Stimulated activated CD4-positive, alpha-beta T cell treated with anti-CD3 and anti-CD28 coated beads, TNF-alpha, amount 100 ng/mL, for 4 hours (primary cell): Measurements from ENCODE around the gene SLC35F1.

Experiments
- DNase-seq, 3 experiments: peaks; one replicate each; pipeline ENCODE4 v3.0.0-alpha.2; 2020; ENCODE audit warnings: low read depth in 3 of 3

The SLC35F1 gene

GRCh38 chr6:118197539-118197938 is 290.5 kb downstream of the SLC35F1 start:
- DNase-seq: no peak

- no peak for DNase-seq
Observed at GRCh38 chr6:118198746-118199145, 291.7 kb downstream of the SLC35F1 start.

DNA sequence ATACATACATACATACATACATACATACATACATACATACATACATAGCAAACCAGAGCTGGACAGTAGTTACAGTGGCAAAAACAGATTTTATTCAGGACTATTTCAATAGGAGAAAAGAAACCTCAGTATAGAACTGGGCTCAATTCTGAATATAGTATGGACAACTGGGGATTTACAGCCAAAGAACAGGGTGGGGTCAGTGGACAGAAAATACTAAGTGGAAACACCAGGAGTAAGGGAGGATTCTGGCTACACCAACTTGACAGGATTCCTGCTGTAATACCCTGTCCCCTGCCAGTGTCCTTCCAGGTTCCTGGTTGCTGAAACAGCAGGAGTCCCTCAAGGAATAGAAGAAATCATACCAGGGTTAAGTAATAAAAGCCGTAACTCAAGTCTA is 293.1 kb downstream of the SLC35F1 start:
- no peak for DNase-seq

- no peak for DNase-seq
Observed at GRCh38 chr6:118202517-118202916, 295.5 kb downstream of the SLC35F1 start.

DNA sequence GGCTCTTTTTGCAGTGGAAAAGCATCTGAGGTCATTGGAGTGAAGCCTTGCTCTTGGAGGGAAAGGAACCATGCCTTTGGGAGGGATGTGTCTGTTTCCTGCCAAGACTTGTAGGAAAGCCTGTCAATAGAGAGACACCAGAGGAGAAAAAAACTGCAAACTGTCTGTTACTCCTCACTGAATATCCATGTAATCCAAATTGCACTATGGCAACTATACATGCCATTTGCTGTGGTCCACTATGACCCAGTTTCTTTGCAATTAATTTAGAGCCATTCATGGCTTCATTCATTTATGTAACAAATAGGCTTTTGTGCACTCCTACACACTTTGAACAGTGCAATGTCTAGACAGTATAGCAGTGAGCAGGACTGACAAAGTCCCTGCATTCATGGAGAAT is 296.5 kb downstream of the SLC35F1 start:
- DNase-seq: no peak

- no peak for DNase-seq
Observed at GRCh38 chr6:118206221-118206620, 299.2 kb downstream of the SLC35F1 start.

DNA sequence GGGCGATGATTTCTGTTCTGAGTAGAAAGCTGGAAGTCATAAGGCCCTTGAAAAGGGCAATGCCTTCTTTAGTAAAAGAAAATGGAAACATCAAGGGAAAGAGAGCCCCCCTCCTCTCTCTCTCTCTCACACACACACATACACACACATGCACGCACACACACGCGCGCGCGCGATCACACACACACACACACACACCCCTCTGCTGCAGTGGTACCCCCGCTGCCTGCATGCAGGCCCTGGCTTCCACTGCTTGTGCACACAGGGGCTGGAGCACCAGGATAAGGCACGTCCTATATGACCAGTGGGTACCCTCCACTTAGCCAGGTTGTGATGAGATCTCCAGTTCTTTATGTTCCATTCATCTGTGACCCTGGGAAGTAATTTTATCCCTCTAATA is 300.9 kb downstream of the SLC35F1 start:
- DNase-seq: no peak

GRCh38 chr6:118212451-118213173 is 305.5 kb downstream of the SLC35F1 start:
- no peak for DNase-seq

GRCh38 chr6:118215269-118215668 is 308.2 kb downstream of the SLC35F1 start:
- no peak for DNase-seq

GRCh38 chr6:118216751-118217150 is 309.7 kb downstream of the SLC35F1 start:
- no peak for DNase-seq

DNA sequence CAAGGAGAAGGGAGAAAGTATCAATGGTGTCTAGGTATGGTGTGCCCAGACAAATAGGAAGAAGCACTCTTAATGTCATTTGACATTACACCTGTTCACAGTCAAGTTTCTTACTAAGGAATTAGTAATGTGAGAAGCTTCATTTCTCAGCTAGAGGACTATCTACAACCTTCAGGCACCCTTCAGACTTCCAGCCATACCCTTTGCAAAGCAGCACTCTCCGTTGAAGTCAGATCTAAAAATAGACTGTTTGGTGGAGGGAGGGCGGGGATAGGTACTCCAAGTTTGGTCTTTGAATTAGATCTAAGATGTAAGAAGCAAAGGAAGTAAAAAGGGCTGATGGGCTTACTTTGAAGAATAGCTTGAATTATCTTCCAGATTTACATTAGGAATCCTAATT is 311.1 kb downstream of the SLC35F1 start:
- no peak for DNase-seq

DNA sequence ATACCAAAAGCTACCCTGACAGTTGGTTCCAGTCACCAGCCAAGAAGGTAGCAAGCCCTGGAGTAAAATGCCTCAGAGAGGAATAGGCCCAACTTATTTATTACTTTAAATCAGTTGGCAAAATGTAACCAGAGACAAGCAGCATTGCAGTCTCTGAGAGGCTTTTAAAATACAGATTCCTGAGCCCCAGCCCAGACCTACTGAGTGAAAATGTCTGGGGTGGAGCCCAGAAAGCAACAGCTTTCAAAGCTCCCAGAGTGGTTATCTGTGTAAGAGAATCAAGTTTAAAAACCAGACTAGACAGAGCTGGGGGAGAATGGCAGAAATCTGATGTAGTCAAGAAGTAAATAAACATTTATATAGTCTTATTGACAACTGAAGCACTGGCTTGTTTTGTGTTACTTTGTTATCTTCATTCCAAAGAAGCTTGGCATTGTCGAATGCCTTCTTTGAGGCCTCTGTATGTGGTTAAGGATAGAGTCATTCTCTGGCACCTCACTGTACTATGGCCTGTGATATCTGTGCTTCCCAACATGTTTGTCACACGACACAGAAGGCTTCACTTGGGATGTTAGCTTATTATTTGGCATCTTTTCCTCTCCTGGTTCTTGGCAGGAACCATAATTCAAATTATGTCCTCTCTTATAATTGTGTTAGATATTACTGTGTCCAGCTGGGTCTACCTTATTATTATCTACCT is 313.5 kb downstream of the SLC35F1 start:
- DNase-seq: no peak

DNA sequence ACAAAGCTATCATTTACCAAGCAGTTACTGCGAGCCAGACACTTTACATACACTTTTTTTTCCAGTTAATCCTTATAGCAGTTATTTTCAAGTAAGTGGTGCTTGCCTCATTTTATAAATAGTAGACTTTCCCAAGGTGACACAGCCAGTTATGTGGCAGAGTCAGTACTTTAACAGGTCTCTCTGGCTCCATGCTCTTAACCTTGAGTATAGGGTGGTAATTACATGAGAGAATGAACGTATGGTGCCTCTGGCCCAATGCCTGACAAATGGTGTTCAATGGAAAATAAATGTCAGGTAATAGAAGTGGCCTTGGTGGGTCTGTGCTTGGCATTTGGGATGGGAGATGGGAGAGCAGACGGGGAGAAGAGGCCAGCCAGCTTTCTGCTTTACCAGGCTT is 316.3 kb downstream of the SLC35F1 start:
- DNase-seq: no peak

DNA sequence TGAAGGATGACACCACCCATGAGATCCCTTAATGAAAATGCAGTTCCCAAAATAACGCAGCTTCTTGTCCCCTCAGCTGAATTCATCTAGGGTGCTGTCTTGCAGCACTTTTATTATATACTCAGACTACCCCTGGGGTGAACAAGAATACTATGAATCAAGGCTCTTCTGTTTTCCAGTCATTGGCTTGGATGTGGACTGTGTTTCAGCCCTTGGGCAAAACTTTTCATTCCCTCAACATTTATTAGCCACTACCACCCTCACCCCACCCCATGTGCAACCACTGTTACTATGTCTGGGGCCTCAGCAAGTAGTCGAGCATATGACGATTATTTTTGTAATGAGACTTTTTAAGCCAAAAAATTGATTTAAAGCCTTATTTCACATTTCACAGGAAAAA is 321.8 kb downstream of the SLC35F1 start:
- no peak for DNase-seq

DNA sequence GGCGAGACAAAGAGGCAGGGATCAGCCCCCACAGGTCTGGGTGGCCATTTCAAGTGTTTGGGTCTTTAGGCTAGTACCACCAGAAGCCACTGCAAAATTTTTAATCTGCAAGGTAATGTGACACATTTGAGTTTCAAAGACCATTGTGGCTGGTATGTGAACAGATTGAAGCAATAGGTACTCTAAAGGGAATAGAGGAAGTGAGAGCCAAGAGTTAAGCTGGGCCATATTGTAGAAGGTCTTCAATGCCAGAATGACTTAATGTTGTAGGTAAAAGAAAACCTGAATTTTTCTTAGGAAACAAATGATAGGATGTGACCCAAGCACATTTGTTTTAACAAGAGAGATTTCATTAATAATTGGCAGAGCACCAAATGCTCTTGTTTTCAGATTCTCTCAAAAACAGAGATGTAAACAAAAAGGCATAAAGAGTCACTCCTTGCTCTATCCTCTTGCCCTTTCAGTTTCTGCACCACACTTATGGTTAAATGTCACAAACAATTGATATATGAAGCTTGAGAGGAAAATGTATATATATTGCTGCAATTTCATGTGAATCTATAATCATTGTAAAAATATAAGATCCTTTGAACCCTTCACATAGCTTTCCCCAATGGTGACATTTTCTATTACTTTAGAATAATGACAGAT is 333.9 kb downstream of the SLC35F1 start:
- DNase-seq: no peak

DNA sequence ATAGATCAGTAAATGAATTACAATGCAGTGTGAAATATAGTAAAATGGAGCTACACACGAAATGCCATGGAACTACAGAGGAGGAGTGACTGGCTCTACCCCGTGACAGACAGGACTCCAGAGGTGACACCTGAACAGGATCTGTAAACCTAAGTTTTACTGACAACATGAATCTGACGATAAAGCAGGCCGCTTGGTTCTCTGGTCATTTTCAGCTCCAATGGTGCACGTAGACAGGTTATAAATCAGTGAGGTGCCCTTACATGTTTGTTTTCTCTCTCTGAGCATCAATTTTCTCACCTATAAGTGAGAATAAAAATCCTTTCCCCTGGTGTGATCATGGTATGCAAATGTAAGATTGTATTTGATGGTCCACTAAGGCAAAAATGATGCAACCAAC is 339.3 kb downstream of the SLC35F1 start:
- no peak for DNase-seq

DNA sequence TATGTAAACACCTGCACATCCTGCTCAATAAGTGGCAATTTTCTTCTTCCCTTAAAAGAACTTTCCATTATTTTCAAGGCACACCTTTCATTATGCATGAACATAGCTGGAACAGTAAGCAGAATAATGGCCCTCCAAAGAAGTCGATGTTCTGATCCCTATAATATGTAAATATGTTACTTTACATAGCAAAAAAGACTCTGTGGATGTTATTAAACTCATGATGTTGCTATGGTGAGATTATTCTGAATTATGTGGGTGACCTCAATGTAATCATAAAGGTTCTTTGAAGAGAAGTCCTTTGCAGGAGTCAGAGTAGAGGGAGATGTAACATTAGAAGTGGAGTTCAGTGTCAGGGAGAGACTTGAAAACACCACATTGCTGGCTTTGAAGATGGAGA is 341.1 kb downstream of the SLC35F1 start:
- no peak for DNase-seq

GRCh38 chr6:118249680-118250079 is 342.6 kb downstream of the SLC35F1 start:
- no peak for DNase-seq

DNA sequence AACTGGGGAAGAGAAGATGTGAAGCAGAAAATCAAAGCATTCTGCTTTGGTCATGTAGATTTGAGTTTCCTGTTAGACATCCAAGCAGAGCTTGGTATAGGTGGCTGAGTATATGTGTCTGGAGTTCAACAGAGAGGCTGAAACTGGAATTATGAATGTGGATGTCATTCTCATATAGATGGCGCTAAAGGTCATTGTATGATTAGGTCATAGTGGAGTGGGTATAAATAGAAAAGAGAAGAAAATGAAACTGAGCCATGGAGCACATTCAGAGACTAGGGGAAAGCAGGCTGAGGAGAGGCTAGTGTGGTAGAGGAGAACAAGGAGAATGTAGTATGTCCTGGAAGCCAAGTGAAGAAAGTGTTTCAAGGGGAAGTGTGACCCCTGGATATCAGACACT is 345.4 kb downstream of the SLC35F1 start:
- DNase-seq: no peak

DNA sequence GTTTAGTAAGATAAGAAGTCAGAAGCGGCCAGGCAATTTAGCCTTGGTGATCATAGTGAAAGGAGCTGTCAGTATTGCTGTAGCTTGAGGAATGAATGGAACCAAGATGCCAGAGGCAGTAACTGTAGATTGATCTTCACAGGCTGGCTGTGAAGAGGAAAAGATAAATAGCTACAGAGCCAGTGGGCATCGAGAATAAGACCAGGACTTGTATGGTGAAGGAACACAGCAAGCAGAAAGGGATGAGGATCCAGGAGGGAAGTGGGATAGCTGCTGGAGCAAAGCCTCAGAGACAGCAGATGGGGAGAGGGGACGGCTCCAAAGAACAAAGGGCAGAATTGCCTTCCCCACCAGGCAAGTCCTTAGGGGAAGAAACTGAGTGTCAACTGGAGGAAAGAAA is 346.7 kb downstream of the SLC35F1 start:
- DNase-seq: no peak

DNA sequence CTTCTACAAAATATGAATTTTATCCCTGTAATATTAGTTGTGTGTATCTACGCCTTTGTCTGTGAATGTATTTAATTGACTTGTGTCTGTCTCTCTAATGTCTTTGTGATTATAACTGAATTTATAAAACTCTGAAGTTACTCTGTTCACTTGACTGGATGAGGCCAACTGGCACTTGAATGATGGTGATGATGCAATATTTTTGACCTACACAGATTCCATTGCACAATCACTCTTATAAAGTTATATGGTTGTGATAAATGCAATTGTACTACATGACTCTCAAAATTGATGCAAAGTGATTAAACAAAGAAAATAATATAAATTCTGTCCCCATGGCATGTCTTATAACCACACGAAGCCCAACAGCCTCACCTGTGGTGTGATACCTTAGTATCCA is 353.8 kb downstream of the SLC35F1 start:
- no peak for DNase-seq

- DNase-seq: no peak
Observed at GRCh38 chr6:118263921-118264486, 356.9 kb downstream of the SLC35F1 start.

- DNase-seq: no peak
Observed at GRCh38 chr6:118269659-118270058, 362.6 kb downstream of the SLC35F1 start.
